SU-DHL-6 (cell line): ENCODE measurements around the gene HECW1.

ENCODE experiments used
- CTCF ChIP-seq: fragments of 200-600 bp; sonication (generic); IDR thresholded peaks from one replicate; pipeline ENCODE4 v1.5.1; 2017; ENCODE audit warnings: antibody characterized with exemption, mild to moderate bottlenecking, low read length, moderate library complexity; ENCODE audit not compliant: insufficient read depth, poor library complexity, severe bottlenecking
- EZH2phosphoT487 ChIP-seq: fragments of 200-600 bp; sonication (generic), shearing (Covaris generic); conservative IDR thresholded peaks from 2 replicates; pipeline ENCODE4 v1.6.1; 2018; ENCODE audit warnings: mild to moderate bottlenecking, antibody characterized with exemption, low read length, moderate library complexity, mixed read lengths

DNA sequence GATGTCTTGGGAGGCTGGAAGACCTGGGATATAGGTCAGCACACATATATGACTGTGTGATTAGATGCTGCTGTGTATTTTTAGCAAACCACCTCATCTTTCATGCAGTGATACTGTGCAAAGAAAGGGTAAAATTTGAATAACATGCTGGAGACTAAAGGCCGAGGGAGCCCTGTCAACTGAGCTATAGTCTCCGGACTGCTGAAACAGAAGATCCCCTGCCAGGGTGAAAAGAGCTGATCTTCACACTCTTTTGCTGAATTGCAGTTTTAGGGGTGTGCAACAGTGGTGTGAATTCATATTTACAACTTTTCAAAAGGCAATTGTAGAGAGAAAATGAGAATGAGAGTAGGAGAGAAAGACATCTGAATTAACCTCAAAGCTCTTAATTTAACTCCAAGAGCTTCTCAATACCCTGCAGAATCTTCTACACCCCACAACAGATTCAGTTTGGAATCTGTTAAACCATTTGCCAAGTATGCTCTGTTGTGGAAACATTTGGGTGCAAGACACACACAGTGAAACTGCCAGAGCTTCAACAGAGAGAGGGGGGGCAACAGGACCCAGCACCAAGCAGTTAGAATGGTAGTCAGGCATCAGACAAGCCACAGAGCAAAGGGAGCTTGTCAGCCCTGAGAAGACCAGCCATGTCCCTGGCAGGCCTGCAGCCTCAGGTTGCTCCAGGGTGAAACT is 280.3 kb downstream of the HECW1 start:
- TF ChIP-seq CTCF (no peak), EZH2phosphoT487 (no peak)
